ENCODE data around the gene FNDC8.

FNDC8 gene

GRCh38 chr17:35171834-35172233 lies 50.4 kb downstream of the FNDC8 start:
- no peak for TF ChIP-seq TAF1 (IDR thresholded peaks at IDR 0.05; ENCODE audit: borderline replicate concordance, insufficient read depth, low read length)
- TF ChIP-seq FOXP2 (optimal IDR thresholded peaks at IDR 0.05; ENCODE audit: borderline replicate concordance, extremely low read depth, extremely low read length, insufficient read depth): no peak
- TF ChIP-seq POLR2AphosphoS5 (IDR thresholded peaks at IDR 0.05; ENCODE audit: low read depth, low read length): no peak
- TF ChIP-seq SIN3A (IDR thresholded peaks at IDR 0.05; ENCODE audit: borderline replicate concordance, insufficient read depth, low read length): no peak
- no peak for TF ChIP-seq REST (IDR thresholded peaks at IDR 0.05; ENCODE audit: insufficient read depth in 1 of 2, low read depth in 2 of 2, low read length in 2 of 2)

GRCh38 chr17:35174835-35175334 lies 53.5 kb downstream of the FNDC8 start:
- no peak for TF ChIP-seq FOXP2 (optimal IDR thresholded peaks at IDR 0.05; ENCODE audit: borderline replicate concordance, extremely low read depth, extremely low read length, insufficient read depth)
- TF ChIP-seq TAF1 (IDR thresholded peaks at IDR 0.05; ENCODE audit: borderline replicate concordance, insufficient read depth, low read length): no peak
- TF ChIP-seq REST (IDR thresholded peaks at IDR 0.05; ENCODE audit: insufficient read depth in 1 of 2, low read depth in 2 of 2, low read length in 2 of 2): no peak
- TF ChIP-seq POLR2AphosphoS5 (IDR thresholded peaks at IDR 0.05; ENCODE audit: low read depth, low read length): no peak

GRCh38 chr17:35175638-35176415 lies 54.4 kb downstream of the FNDC8 start:
- TF ChIP-seq POLR2AphosphoS5 (IDR thresholded peaks at IDR 0.05; ENCODE audit: low read depth, low read length) (no peak), SIN3A (IDR thresholded peaks at IDR 0.05; ENCODE audit: borderline replicate concordance, insufficient read depth, low read length) (no peak), FOXP2 (optimal IDR thresholded peaks at IDR 0.05; ENCODE audit: borderline replicate concordance, extremely low read depth, extremely low read length, insufficient read depth) (no peak), TAF1 (IDR thresholded peaks at IDR 0.05; ENCODE audit: borderline replicate concordance, insufficient read depth, low read length) (no peak), REST (IDR thresholded peaks at IDR 0.05; ENCODE audit: insufficient read depth in 1 of 2, low read depth in 2 of 2, low read length in 2 of 2) (no peak)

- TF ChIP-seq POLR2AphosphoS5 (IDR thresholded peaks at IDR 0.05; ENCODE audit: low read depth, low read length) (no peak), REST (IDR thresholded peaks at IDR 0.05; ENCODE audit: insufficient read depth in 1 of 2, low read depth in 2 of 2, low read length in 2 of 2) (no peak), FOXP2 (optimal IDR thresholded peaks at IDR 0.05; ENCODE audit: borderline replicate concordance, extremely low read depth, extremely low read length, insufficient read depth) (no peak), TAF1 (IDR thresholded peaks at IDR 0.05; ENCODE audit: borderline replicate concordance, insufficient read depth, low read length) (no peak), SIN3A (IDR thresholded peaks at IDR 0.05; ENCODE audit: borderline replicate concordance, insufficient read depth, low read length) (no peak)
These were observed 55.5 kb downstream of the FNDC8 start for GRCh38 chr17:35176897-35177296.
